ENCODE data around the gene UBTD2. TPM values are rescaled to one million over a fixed set of nuclear protein-coding genes. Genes with fewer than 3 reads are reported as not detected.

Gene UBTD2
- total RNA-seq, 1 donor from 2014 or later: 6.1 TPM

- Mint-ChIP-seq H3K9me3 (no peaks in the 10 kb centered on the region), H3K4me3 (peak overlapping the region; percentile 86), H3K27ac (peak overlapping the region; percentile 72), H3K4me1 (ENCODE audit: low read depth) (peaks cover 16% of the 10 kb centered on the region), H3K36me3 (ENCODE audit: low read depth) (no peaks in the 10 kb centered on the region), H3K27me3 (ENCODE audit: insufficient read depth) (peaks cover 30% of the 10 kb centered on the region)
- intact Hi-C loops (cut with micrococcal nuclease): loop anchor here (1.0 to 5.0 kb wide), 9 partner anchors 9 to 897 kb away; partner anchors contain the start of genes FBXW11, NPM1 and STK10
- DNase-seq (ENCODE audit: low spot score): no peak
Measured at GRCh38 chr5:172284611-172284980, 1.0 kb upstream of the UBTD2 start.

GRCh38 chr5:172283862-172284610 is 472 bp upstream of the UBTD2 start:
- H3K36me3 Mint-ChIP-seq (ENCODE audit: low read depth): no peaks in the 10 kb centered on the region
- peak overlapping the region; percentile 86 for H3K4me3 Mint-ChIP-seq
- H3K27me3 Mint-ChIP-seq (ENCODE audit: insufficient read depth): peaks cover 30% of the 10 kb centered on the region
- no peaks in the 10 kb centered on the region for H3K9me3 Mint-ChIP-seq
- H3K27ac Mint-ChIP-seq: peak overlapping the region; percentile 72
- intact Hi-C loops (cut with micrococcal nuclease): loop anchor here (1.0 to 5.0 kb wide), 11 partner anchors 9 to 897 kb away; partner anchors contain the start of genes FBXW11, NPM1 and STK10
- peak; percentile 80 for DNase-seq (ENCODE audit: low spot score)
- peaks cover 16% of the 10 kb centered on the region for H3K4me1 Mint-ChIP-seq (ENCODE audit: low read depth)

GRCh38 chr5:172282272-172283019 is 1.1 kb downstream of the UBTD2 start:
- Mint-ChIP-seq H3K27me3 (ENCODE audit: insufficient read depth) (peaks cover 30% of the 10 kb centered on the region), H3K4me3 (peak overlapping the region; percentile 87), H3K36me3 (ENCODE audit: low read depth) (no peaks in the 10 kb centered on the region), H3K27ac (peak overlapping the region; percentile 73), H3K9me3 (no peaks in the 10 kb centered on the region), H3K4me1 (ENCODE audit: low read depth) (peaks cover 16% of the 10 kb centered on the region)
- no peak for DNase-seq (ENCODE audit: low spot score)
- intact Hi-C loops (cut with micrococcal nuclease): loop anchor here (1.0 to 5.0 kb wide), 5 partner anchors 45 to 895 kb away; partner anchors contain the start of gene NPM1

GRCh38 chr5:172281346-172281745 is 2.2 kb downstream of the UBTD2 start:
- Mint-ChIP-seq H3K9me3 (no peaks in the 10 kb centered on the region), H3K4me1 (ENCODE audit: low read depth) (peaks cover 17% of the 10 kb centered on the region), H3K4me3 (peak overlapping the region; percentile 62), H3K36me3 (ENCODE audit: low read depth) (no peaks in the 10 kb centered on the region), H3K27me3 (ENCODE audit: insufficient read depth) (peaks cover 30% of the 10 kb centered on the region), H3K27ac (no peak overlapping the region)
- DNase-seq (ENCODE audit: low spot score): no peak
- intact Hi-C loops (cut with micrococcal nuclease): loop anchor here (5.0 kb wide), 3 partner anchors 44 to 894 kb away; partner anchors contain the start of gene NPM1

GRCh38 chr5:172280929-172281328 is 2.6 kb downstream of the UBTD2 start:
- intact Hi-C loops (cut with micrococcal nuclease): loop anchor here (5.0 kb wide), 3 partner anchors 44 to 894 kb away; partner anchors contain the start of gene NPM1
- no peak for DNase-seq (ENCODE audit: low spot score)
- H3K27ac Mint-ChIP-seq: no peak overlapping the region
- no peaks in the 10 kb centered on the region for H3K9me3 Mint-ChIP-seq
- H3K27me3 Mint-ChIP-seq (ENCODE audit: insufficient read depth): peaks cover 28% of the 10 kb centered on the region
- no peaks in the 10 kb centered on the region for H3K36me3 Mint-ChIP-seq (ENCODE audit: low read depth)
- H3K4me3 Mint-ChIP-seq: no peak overlapping the region
- peaks cover 21% of the 10 kb centered on the region for H3K4me1 Mint-ChIP-seq (ENCODE audit: low read depth)

DNA sequence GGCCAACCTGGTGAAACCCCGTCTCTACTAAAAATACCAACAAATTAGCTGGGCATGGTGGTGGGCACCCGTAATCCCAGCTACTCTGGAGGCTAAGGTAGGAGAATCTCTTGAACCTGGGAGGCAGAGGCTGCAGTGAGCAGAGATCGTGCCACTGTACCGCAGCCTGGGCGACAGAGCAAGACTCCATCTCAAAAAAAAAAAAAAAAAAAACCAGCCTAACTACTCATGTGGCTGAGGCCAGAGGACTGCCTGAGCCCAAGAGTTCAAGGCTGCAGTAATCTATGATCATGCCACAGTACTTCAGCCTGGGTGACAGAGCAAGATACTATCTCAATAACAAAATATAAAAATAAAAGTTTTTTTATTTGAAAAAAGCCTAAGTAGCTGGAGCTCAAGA is 3.2 kb downstream of the UBTD2 start:
- Mint-ChIP-seq H3K9me3 (no peaks in the 10 kb centered on the region), H3K27me3 (ENCODE audit: insufficient read depth) (peaks cover 22% of the 10 kb centered on the region), H3K4me3 (no peak overlapping the region), H3K4me1 (ENCODE audit: low read depth) (peaks cover 27% of the 10 kb centered on the region), H3K36me3 (ENCODE audit: low read depth) (no peaks in the 10 kb centered on the region), H3K27ac (no peak overlapping the region)
- DNase-seq (ENCODE audit: low spot score): no peak
- intact Hi-C loops (cut with micrococcal nuclease): loop anchor here (5.0 kb wide), 3 partner anchors 43 to 893 kb away; partner anchors contain the start of gene NPM1

DNA sequence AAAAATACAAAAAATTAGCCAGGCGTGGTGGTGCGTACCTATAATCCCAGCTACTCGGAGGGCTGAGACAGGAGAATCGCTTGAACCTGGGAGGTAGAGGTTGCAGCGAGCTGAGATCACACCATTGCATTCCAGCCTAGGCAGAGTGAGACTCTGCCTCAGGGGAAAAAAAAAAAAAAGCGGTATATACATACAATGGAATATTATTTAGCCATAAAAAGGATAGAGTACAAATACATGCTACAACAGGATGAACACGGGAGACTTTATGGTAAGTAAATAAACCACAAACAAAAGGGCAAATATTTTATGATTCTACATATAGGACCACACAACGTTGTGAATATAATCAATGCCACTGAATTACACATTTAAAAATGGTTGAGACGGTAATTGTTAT is 5.2 kb downstream of the UBTD2 start:
- DNase-seq (ENCODE audit: low spot score): no peak
- intact Hi-C loops (cut with micrococcal nuclease): no loop called here
- Mint-ChIP-seq H3K27me3 (ENCODE audit: insufficient read depth) (peaks cover 10% of the 10 kb centered on the region), H3K4me1 (ENCODE audit: low read depth) (peaks cover 34% of the 10 kb centered on the region), H3K4me3 (no peak overlapping the region), H3K36me3 (ENCODE audit: low read depth) (peaks cover 3% of the 10 kb centered on the region), H3K27ac (no peak overlapping the region), H3K9me3 (no peaks in the 10 kb centered on the region)

DNA sequence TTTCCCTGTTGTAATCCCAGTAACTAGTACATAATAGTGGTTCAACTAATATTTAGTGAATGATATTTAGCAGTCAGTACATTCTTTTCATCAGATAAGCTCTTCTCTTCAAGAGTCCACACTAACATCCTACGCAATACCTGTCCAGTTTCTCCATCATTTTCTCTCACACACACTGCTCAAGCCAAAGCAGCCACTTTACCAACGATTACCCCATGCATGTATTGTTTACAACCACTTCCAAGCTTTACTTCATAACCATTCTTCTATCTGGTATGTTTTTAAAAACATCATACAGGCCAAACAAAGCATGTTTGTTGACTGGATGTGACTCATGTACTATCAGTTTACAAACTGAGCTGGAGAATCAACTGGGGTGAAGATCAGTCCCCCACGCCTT is 7.3 kb downstream of the UBTD2 start:
- intact Hi-C loops (cut with micrococcal nuclease): no loop called here
- H3K9me3 Mint-ChIP-seq: no peaks in the 10 kb centered on the region
- DNase-seq (ENCODE audit: low spot score): no peak
- peaks cover 3% of the 10 kb centered on the region for H3K36me3 Mint-ChIP-seq (ENCODE audit: low read depth)
- no peak overlapping the region for H3K4me3 Mint-ChIP-seq
- peaks cover 2% of the 10 kb centered on the region for H3K27me3 Mint-ChIP-seq (ENCODE audit: insufficient read depth)
- H3K4me1 Mint-ChIP-seq (ENCODE audit: low read depth): peaks cover 18% of the 10 kb centered on the region
- H3K27ac Mint-ChIP-seq: no peak overlapping the region

- Mint-ChIP-seq H3K36me3 (ENCODE audit: low read depth) (peaks cover 3% of the 10 kb centered on the region), H3K4me1 (ENCODE audit: low read depth) (peaks cover 18% of the 10 kb centered on the region), H3K9me3 (no peaks in the 10 kb centered on the region), H3K27me3 (ENCODE audit: insufficient read depth) (peaks cover 2% of the 10 kb centered on the region), H3K4me3 (no peak overlapping the region), H3K27ac (peak overlapping the region; percentile 19)
- no peak for DNase-seq (ENCODE audit: low spot score)
- intact Hi-C loops (cut with micrococcal nuclease): loop anchor here (1.0 kb wide), 1 partner anchor 9 kb away; no protein-coding TSS in a partner anchor
Measured at GRCh38 chr5:172274951-172275753, 8.4 kb downstream of the UBTD2 start.

GRCh38 chr5:172267943-172268342 is 15.6 kb downstream of the UBTD2 start:
- DNase-seq (ENCODE audit: low spot score): no peak
- no peak overlapping the region for H3K27ac Mint-ChIP-seq
- H3K36me3 Mint-ChIP-seq (ENCODE audit: low read depth): peaks cover 3% of the 10 kb centered on the region
- no peaks in the 10 kb centered on the region for H3K9me3 Mint-ChIP-seq
- H3K27me3 Mint-ChIP-seq (ENCODE audit: insufficient read depth): no peaks in the 10 kb centered on the region
- intact Hi-C loops (cut with micrococcal nuclease): no loop called here
- peaks cover 6% of the 10 kb centered on the region for H3K4me1 Mint-ChIP-seq (ENCODE audit: low read depth)
- H3K4me3 Mint-ChIP-seq: no peak overlapping the region

DNA sequence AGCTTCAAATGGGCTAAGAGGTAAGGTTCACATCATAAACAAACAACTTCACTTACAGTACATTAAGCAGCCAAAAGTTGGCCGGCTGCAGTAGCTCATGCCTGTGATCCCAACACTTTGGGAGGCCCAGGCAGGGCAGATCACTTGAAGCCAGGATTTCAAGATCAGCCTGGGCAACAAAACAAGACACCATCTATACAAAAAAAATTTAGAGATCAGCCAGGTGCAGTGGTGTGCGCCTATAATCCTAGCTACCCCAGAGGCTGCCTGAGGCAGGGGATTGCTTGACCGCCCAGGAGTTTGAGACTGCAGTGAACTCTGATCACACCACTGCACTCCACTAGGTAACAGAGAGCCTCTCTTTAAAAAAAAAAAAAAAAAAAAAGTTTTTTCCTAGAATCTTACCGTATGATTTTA is 16.9 kb downstream of the UBTD2 start:
- no peak overlapping the region for H3K27ac Mint-ChIP-seq
- no peaks in the 10 kb centered on the region for H3K9me3 Mint-ChIP-seq
- intact Hi-C loops (cut with micrococcal nuclease): no loop called here
- no peak overlapping the region for H3K4me3 Mint-ChIP-seq
- H3K4me1 Mint-ChIP-seq (ENCODE audit: low read depth): peaks cover 6% of the 10 kb centered on the region
- no peaks in the 10 kb centered on the region for H3K27me3 Mint-ChIP-seq (ENCODE audit: insufficient read depth)
- H3K36me3 Mint-ChIP-seq (ENCODE audit: low read depth): peaks cover 3% of the 10 kb centered on the region
- no peak for DNase-seq (ENCODE audit: low spot score)

DNA sequence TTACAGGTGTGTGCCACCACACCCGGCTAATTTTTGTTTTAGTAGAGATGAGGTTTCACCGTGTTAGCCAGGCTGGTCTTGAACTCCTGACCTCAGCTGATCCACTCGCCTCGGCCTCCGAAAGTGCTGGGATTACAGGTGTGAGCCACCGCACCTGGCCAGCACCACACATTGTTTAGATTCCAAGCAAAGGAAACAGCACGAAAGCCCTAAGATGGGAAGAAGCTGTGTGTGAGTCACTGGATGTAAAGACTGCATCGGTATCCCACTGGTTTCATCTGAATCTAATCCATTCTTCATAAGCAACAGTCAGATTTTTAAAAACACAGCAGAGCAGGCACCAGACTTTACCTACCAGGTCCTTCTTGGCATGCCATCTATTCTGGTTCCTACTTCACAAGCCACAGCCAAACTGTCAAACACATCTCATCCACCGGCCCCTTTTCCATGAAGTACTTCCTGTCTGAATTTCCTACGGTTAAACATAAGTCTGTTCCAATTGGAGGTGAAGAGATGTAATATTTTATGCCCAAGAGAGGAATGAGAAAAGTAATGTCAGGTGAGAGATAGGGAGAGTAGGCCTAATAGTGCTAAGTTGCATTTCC is 17.4 kb downstream of the UBTD2 start:
- H3K4me3 Mint-ChIP-seq: no peak overlapping the region
- no peaks in the 10 kb centered on the region for H3K27me3 Mint-ChIP-seq (ENCODE audit: insufficient read depth)
- H3K9me3 Mint-ChIP-seq: no peaks in the 10 kb centered on the region
- intact Hi-C loops (cut with micrococcal nuclease): no loop called here
- H3K36me3 Mint-ChIP-seq (ENCODE audit: low read depth): peaks cover 3% of the 10 kb centered on the region
- no peak for DNase-seq (ENCODE audit: low spot score)
- H3K4me1 Mint-ChIP-seq (ENCODE audit: low read depth): peaks cover 6% of the 10 kb centered on the region
- no peak overlapping the region for H3K27ac Mint-ChIP-seq

Data from activated T-helper 1 cell treated with anti-CD3 and anti-CD28 coated beads, Interleukin-12 subunit alpha, Interleukin-12 subunit beta, Interleukin-2, Interleukin-4 antibody, amounts not matched to agents 30 ng/mL and 10 ng/mL and 1 ng/mL, durations not matched to agents 14 hours and 24 hours and 36 hours (primary cell).